ENCODE results near the gene DDX54. TPM values are rescaled to one million over a fixed set of nuclear protein-coding genes. Genes with fewer than 3 reads are reported as not detected.

Gene DDX54
- total RNA-seq, 4 donors from 2014 or later: 62.0 to 126 (median 66.5) TPM

DNA sequence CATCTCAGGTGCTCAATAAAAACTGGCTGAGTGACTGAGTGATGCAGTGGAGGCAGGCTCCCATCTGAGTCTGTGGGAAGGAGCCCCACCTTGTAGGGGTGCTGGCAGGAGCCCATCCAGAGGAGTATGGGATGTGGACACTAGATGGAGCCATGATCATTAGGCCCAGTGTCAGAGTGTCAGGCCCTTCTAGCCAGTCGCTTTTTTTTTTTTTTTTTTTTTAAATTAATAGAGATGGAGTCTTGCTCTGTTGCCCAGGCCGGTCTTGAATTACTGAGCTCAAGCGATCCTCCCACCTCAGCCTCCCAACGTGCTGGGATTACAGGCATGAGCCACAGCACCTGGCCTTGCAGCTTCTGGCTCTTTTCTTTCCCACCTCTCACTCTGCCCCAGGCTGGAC lies 11.7 kb upstream of the DDX54 start:
- TF ChIP-seq, protein P1, sequence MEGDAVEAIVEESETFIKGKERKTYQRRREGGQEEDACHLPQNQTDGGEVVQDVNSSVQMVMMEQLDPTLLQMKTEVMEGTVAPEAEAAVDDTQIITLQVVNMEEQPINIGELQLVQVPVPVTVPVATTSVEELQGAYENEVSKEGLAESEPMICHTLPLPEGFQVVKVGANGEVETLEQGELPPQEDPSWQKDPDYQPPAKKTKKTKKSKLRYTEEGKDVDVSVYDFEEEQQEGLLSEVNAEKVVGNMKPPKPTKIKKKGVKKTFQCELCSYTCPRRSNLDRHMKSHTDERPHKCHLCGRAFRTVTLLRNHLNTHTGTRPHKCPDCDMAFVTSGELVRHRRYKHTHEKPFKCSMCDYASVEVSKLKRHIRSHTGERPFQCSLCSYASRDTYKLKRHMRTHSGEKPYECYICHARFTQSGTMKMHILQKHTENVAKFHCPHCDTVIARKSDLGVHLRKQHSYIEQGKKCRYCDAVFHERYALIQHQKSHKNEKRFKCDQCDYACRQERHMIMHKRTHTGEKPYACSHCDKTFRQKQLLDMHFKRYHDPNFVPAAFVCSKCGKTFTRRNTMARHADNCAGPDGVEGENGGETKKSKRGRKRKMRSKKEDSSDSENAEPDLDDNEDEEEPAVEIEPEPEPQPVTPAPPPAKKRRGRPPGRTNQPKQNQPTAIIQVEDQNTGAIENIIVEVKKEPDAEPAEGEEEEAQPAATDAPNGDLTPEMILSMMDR (IDR thresholded peaks at IDR 0.05): peak; percentile 14 to 73 (median 63)
- no peak for TF ChIP-seq POLR2A (IDR thresholded peaks at IDR 0.05)
- no peak overlapping the region for H3K27ac ChIP-seq
- H3K4me3 ChIP-seq: no peak overlapping the region
- H3K36me3 ChIP-seq: peaks cover 0 to 9% (median 0%) of the 10 kb centered on the region in 3 donors
- no peaks in the 10 kb centered on the region for H3K27me3 ChIP-seq
- DNase-seq: peak; percentile 66 to 85 (median 69)
- no peaks in the 10 kb centered on the region for H3K4me1 ChIP-seq
- H3K9me3 ChIP-seq: no peaks in the 10 kb centered on the region

DNA sequence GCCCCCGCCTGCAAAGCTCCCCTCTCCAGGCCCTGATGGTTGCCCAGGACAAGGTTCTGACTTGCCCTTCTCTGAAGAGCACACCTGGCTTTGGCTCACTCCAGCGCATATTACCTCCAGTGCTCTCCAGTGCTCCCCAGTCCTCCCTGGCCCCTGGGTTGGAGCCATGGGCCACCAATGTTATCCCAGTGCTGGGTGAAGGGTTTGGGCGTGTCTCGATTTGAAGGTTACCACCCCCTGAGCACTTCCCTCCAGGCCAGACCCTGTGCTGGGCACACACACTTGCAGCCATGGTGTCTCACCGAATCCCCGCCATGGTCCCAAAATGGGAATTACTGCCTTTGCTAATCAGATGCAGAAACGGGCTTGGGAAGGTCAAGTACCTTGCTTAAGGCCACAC lies 11.3 kb upstream of the DDX54 start:
- Histone ChIP-seq H3K4me3 (no peak overlapping the region), H3K4me1 (no peaks in the 10 kb centered on the region), H3K27ac (no peak overlapping the region), H3K36me3 (peaks cover 0 to 13% (median 0%) of the 10 kb centered on the region in 3 donors), H3K9me3 (no peaks in the 10 kb centered on the region), H3K27me3 (no peaks in the 10 kb centered on the region)
- DNase-seq: no peak
- TF ChIP-seq, protein P1 (IDR thresholded peaks at IDR 0.05): no peak
- no peak for TF ChIP-seq POLR2A (IDR thresholded peaks at IDR 0.05)

DNA sequence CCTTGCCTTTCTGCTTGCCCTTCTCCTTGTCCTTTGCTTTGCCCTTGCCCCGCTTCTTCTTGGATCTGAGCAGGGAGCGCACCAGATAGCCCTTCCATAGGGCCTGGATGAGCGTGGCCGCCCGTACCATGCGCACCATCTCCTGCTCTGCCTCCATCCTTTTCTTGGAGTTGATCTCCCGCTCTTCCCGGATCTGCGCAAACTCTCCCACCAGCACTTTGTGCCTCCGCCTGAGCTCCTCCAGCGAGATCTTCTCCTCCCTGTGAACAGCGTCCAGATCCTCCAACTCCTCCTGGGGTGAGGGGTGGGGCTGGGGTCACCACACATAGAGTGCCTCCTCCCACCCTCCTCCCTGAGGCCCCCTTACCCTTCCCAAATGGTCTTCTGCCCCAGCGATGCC lies 10.3 kb upstream of the DDX54 start:
- Histone ChIP-seq H3K4me3 (no peak overlapping the region), H3K9me3 (no peaks in the 10 kb centered on the region), H3K27me3 (no peaks in the 10 kb centered on the region), H3K4me1 (no peaks in the 10 kb centered on the region), H3K27ac (no peak overlapping the region), H3K36me3 (peaks cover 0 to 23% (median 0%) of the 10 kb centered on the region in 3 donors)
- TF ChIP-seq, protein P1 (IDR thresholded peaks at IDR 0.05): no peak
- TF ChIP-seq POLR2A (IDR thresholded peaks at IDR 0.05): no peak
- no peak for DNase-seq

DNA sequence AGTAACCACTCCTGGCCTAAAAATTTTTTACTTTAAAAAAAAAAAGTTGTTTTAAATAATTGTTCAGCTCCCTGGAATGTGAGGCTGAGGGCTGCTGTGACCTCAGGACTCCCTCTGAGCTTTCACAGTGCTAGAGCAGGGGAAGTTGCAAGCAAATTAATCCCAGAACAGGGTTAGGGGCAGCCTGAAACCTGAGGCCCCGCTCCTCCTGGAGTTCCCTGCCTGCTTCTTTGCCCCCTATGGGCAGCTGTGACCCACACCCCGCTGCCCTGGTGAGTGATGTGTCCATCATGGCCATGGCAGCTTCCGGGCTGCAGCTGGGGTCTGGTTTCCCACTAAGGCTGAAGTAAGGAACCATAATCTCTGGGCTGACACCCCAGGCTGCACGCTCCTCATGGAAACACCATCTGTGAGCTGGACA lies 9.7 kb upstream of the DDX54 start:
- no peak overlapping the region for H3K27ac ChIP-seq
- TF ChIP-seq, protein P1 (IDR thresholded peaks at IDR 0.05): no peak
- TF ChIP-seq POLR2A (IDR thresholded peaks at IDR 0.05): no peak
- no peaks in the 10 kb centered on the region for H3K9me3 ChIP-seq
- peaks cover 0 to 25% (median 0%) of the 10 kb centered on the region in 3 donors for H3K36me3 ChIP-seq
- H3K27me3 ChIP-seq: no peaks in the 10 kb centered on the region
- no peak overlapping the region for H3K4me3 ChIP-seq
- DNase-seq: no peak
- H3K4me1 ChIP-seq: no peaks in the 10 kb centered on the region

DNA sequence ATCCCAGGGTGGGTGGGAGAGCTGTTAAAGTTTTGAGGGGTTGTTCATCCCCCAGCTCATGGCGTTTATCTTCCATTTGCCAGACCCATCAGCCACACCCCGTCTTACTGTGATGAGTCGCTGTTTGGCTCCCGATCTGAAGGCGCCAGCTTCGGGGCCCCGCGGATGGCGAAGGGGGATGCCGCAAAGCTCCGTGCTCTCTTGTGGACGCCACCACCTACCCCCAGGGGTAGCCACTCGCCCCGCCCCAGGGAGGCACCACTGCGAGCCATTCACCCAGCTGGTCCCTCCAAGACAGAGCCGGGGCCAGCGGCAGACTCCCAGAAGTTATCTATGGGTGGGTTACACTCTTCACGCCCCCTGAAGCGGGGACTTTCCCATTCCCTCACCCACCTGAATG lies 5.9 kb upstream of the DDX54 start:
- Histone ChIP-seq H3K4me1 (peaks cover 0 to 11% (median 9%) of the 10 kb centered on the region in 4 donors), H3K36me3 (peaks cover 0 to 32% (median 0%) of the 10 kb centered on the region in 3 donors), H3K27me3 (no peaks in the 10 kb centered on the region), H3K4me3 (no peak overlapping the region), H3K9me3 (no peaks in the 10 kb centered on the region), H3K27ac (no peak overlapping the region)
- no peak for DNase-seq
- TF ChIP-seq, protein P1 (IDR thresholded peaks at IDR 0.05): no peak
- no peak for TF ChIP-seq POLR2A (IDR thresholded peaks at IDR 0.05)

DNA sequence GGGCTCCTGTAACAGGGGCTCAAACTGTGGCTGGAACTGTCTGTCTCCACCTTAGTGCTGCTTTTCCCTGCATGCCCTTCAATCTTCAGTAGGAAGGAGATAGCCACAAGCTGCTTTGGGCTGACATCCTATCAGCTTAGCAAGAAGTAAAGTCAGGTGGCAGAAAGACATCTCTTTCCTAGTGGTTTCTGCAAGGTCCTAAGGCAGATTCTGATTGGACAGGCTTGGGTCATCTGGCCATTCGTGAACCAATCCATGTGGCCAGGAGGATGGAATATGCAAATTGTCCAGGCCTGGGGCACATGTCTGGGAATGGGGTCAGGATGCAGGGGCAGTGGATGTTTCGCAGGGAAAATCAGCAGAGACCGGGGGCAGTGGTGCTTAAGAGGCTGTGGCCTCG lies 5.5 kb upstream of the DDX54 start:
- DNase-seq: no peak
- TF ChIP-seq, protein P1 (IDR thresholded peaks at IDR 0.05): no peak
- TF ChIP-seq POLR2A (IDR thresholded peaks at IDR 0.05): no peak

More for the DNA sequence above, 5.5 kb upstream of the DDX54 start:
- Histone ChIP-seq H3K4me1 (peaks cover 0 to 13% (median 10%) of the 10 kb centered on the region in 4 donors), H3K36me3 (peaks cover 0 to 32% (median 0%) of the 10 kb centered on the region in 3 donors), H3K4me3 (no peak overlapping the region), H3K27me3 (no peaks in the 10 kb centered on the region), H3K27ac (no peak overlapping the region), H3K9me3 (no peaks in the 10 kb centered on the region)
